Neuronal stem cell (in vitro differentiated cells): ENCODE measurements around the gene ULK4.

ENCODE experiments used
- DNase-seq: peaks from one replicate; pipeline ENCODE4 v3.0.0-alpha.2; 2013; ENCODE audit warnings: low spot score
- H2AFZ ChIP-seq: one replicate; pipeline ENCODE4 v1.6.1; 2013; ENCODE audit warnings: mild to moderate bottlenecking, low read length, inconsistent platforms
- H2AK5ac ChIP-seq: 2 replicates; pipeline ENCODE4 v1.6.1; 2013; ENCODE audit warnings: low read depth, mild to moderate bottlenecking, inconsistent platforms, low read length, moderate library complexity, mixed read lengths
- H2BK120ac ChIP-seq: 2 replicates; pipeline ENCODE4 v1.6.1; 2013; ENCODE audit warnings: low read depth, mild to moderate bottlenecking, inconsistent platforms, low read length, moderate library complexity, mixed read lengths
- H2BK12ac ChIP-seq: one replicate; pipeline ENCODE4 v1.6.1; 2013; ENCODE audit warnings: low read length, inconsistent platforms
- H2BK15ac ChIP-seq: 2 replicates; pipeline ENCODE4 v1.6.1; 2013; ENCODE audit warnings: mild to moderate bottlenecking, low read length, inconsistent platforms, mixed read lengths
- H2BK5ac ChIP-seq: one replicate; pipeline ENCODE4 v1.6.1; 2013; ENCODE audit warnings: inconsistent platforms, mild to moderate bottlenecking, low read length, moderate library complexity
- H3K14ac ChIP-seq: one replicate; pipeline ENCODE4 v1.6.1; 2013; ENCODE audit warnings: low read length, inconsistent platforms
- H3K18ac ChIP-seq: 2 replicates; pipeline ENCODE4 v1.6.1; 2013; ENCODE audit warnings: low read length, inconsistent platforms
- H3K23ac ChIP-seq: 2 replicates; pipeline ENCODE4 v1.6.1; 2013; ENCODE audit warnings: low read depth, mild to moderate bottlenecking, mixed read lengths, low read length, inconsistent platforms; ENCODE audit not compliant: poor library complexity
- H3K27ac ChIP-seq: replicated peaks from 3 replicates; pipeline ENCODE4 v1.5.1; 2013; ENCODE audit warnings: low read length, inconsistent platforms
- H3K27me3 ChIP-seq, 3 experiments: 2 replicates each; pipeline ENCODE4 v1.6.1; 2013; ENCODE audit warnings: low read length in 3 of 3, mild to moderate bottlenecking in 2 of 3, inconsistent platforms in 1 of 3, low read depth in 1 of 3, mixed read lengths in 1 of 3, moderate library complexity in 1 of 3; ENCODE audit not compliant: control insufficient read depth in 3 of 3, insufficient read depth in 3 of 3
- H3K36me3 ChIP-seq, 2 donors: replicated peaks in 1 of 2; 2 replicates each; pipeline ENCODE4 v1.6.1; 2013; ENCODE audit warnings: low read length in 2 of 2; ENCODE audit not compliant: control insufficient read depth in 2 of 2, insufficient read depth in 2 of 2
- H3K4ac ChIP-seq: 2 replicates; pipeline ENCODE4 v1.6.1; 2013; ENCODE audit warnings: inconsistent platforms, mild to moderate bottlenecking, low read length, moderate library complexity
- H3K4me1 ChIP-seq, 2 donors: 1 replicate in 1 of 2; 2 replicates in 1 of 2; pipeline ENCODE4 v1.6.1; 2013; ENCODE audit warnings: low read length in 2 of 2, low read depth in 1 of 2; ENCODE audit not compliant: control insufficient read depth in 2 of 2, insufficient read depth in 1 of 2
- H3K4me2 ChIP-seq: one replicate; pipeline ENCODE4 v1.6.1; 2013; ENCODE audit warnings: mild to moderate bottlenecking, low read length, inconsistent platforms; ENCODE audit not compliant: insufficient read depth, poor library complexity, severe bottlenecking
- H3K4me3 ChIP-seq, 2 donors: 2 replicates each; pipeline ENCODE4 v1.5.1; 2013; ENCODE audit warnings: low read length in 2 of 2, mild to moderate bottlenecking in 2 of 2, inconsistent platforms in 1 of 2, moderate library complexity in 1 of 2
- H3K79me1 ChIP-seq: one replicate; pipeline ENCODE4 v1.6.1; 2013; ENCODE audit warnings: low read depth, mild to moderate bottlenecking, inconsistent platforms, low read length, moderate library complexity
- H3K9ac ChIP-seq: one replicate; pipeline ENCODE4 v1.6.1; 2013; ENCODE audit warnings: mild to moderate bottlenecking, low read depth, low read length, inconsistent platforms; ENCODE audit not compliant: poor library complexity
- H3K9me3 ChIP-seq, 2 donors: replicated peaks in 1 of 2; 2 replicates each; pipeline versions ENCODE3 to v1.6.1; 2013; ENCODE audit warnings: low read length in 2 of 2, mild to moderate bottlenecking in 2 of 2, inconsistent platforms in 1 of 2, low read depth in 1 of 2, mixed read lengths in 1 of 2, moderate library complexity in 1 of 2; ENCODE audit not compliant: control insufficient read depth in 2 of 2, insufficient read depth in 1 of 2
- H4K8ac ChIP-seq: one replicate; pipeline ENCODE4 v1.6.1; 2013; ENCODE audit warnings: low read depth, mild to moderate bottlenecking, inconsistent platforms, low read length, moderate library complexity
- H4K91ac ChIP-seq: one replicate; pipeline ENCODE4 v1.6.1; 2013; ENCODE audit warnings: low read length, low read depth, mild to moderate bottlenecking, inconsistent platforms; ENCODE audit not compliant: poor library complexity
- WGBS, 2 donors: extraction: QIAGEN DNeasy Blood & Tissue Kit; methylation state at CpG; one replicate each; pipeline ENCODE4 v1.1.7; 2013; ENCODE audit warnings: missing lambda C conversion rate in 2 of 2, mixed read lengths in 1 of 2; ENCODE audit not compliant: insufficient read length in 2 of 2, insufficient replicate concordance in 1 of 2; ENCODE audit errors: extremely low coverage in 2 of 2; 5-methylcytosine and 5-hydroxymethylcytosine counted together

ULK4 gene

GRCh38 chr3:41521010-41521655, 440.8 kb downstream of the ULK4 start:
- Histone ChIP-seq H3K4ac (no peak overlapping the region), H2BK15ac (no peak overlapping the region), H3K23ac (no peak overlapping the region), H3K9ac (no peak overlapping the region), H3K27ac (no peak overlapping the region), H3K79me1 (no peaks in the 10 kb centered on the region), H3K36me3 (no peaks in the 10 kb centered on the region), H3K14ac (no peak overlapping the region), H2AK5ac (no peak overlapping the region), H4K8ac (no peak overlapping the region), H2BK12ac (no peak overlapping the region), H2BK5ac (no peak overlapping the region), H3K27me3 (no peaks in the 10 kb centered on the region), H4K91ac (no peak overlapping the region), H2BK120ac (no peak overlapping the region), H2AFZ (no peak overlapping the region), H3K18ac (no peak overlapping the region), H3K4me2 (no peak overlapping the region), H3K4me1 (peaks cover 2 to 6% of the 10 kb centered on the region in 2 donors), H3K4me3 (no peak overlapping the region), H3K9me3 (no peaks in the 10 kb centered on the region)
- no peak for DNase-seq
- WGBS, 2 donors: no CpG with 5 or more reads among the region's 1 CpG

- H3K14ac ChIP-seq: no peak overlapping the region
- no peaks in the 10 kb centered on the region for H3K4me1 ChIP-seq
- WGBS, 2 donors: no CpG with 5 or more reads among the region's 2 CpGs
- no peak overlapping the region for H4K91ac ChIP-seq
- H2BK5ac ChIP-seq: no peak overlapping the region
- H3K36me3 ChIP-seq: no peaks in the 10 kb centered on the region
- H2AFZ ChIP-seq: no peak overlapping the region
- H3K4me3 ChIP-seq: no peak overlapping the region
- H3K4ac ChIP-seq: no peak overlapping the region
- H3K4me2 ChIP-seq: no peak overlapping the region
- no peaks in the 10 kb centered on the region for H3K79me1 ChIP-seq
- H2BK120ac ChIP-seq: no peak overlapping the region
- no peaks in the 10 kb centered on the region for H3K9me3 ChIP-seq
- DNase-seq: no peak
- H3K27me3 ChIP-seq: no peaks in the 10 kb centered on the region
- H3K18ac ChIP-seq: no peak overlapping the region
- no peak overlapping the region for H4K8ac ChIP-seq
- H3K27ac ChIP-seq: no peak overlapping the region
- H2BK15ac ChIP-seq: no peak overlapping the region
- no peak overlapping the region for H2AK5ac ChIP-seq
- no peak overlapping the region for H3K9ac ChIP-seq
- no peak overlapping the region for H3K23ac ChIP-seq
- H2BK12ac ChIP-seq: no peak overlapping the region
Measured at GRCh38 chr3:41519746-41520145, 442.2 kb downstream of the ULK4 start.

DNA sequence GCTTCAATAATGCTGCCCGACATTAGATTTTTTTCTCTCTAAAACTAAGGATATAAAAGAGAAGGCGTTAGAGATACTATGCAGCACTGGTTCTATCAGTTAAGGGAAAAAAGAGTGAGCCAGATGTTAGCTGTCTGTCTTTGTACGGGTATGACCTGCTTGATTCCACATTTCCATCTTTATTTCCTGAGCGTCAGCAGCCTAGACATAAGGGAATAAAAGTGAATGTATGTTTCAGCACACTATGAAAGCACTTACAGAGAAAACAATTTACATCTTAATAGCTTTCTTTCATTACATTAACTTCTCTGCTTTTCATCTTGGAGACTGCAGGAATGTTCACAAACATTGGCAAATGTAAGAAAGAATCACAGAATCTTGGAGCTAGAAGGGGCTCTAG, 443.3 kb downstream of the ULK4 start:
- H3K9ac ChIP-seq: no peak overlapping the region
- no peak overlapping the region for H3K4me2 ChIP-seq
- no peaks in the 10 kb centered on the region for H3K36me3 ChIP-seq
- no peak overlapping the region for H4K91ac ChIP-seq
- no peak overlapping the region for H2AFZ ChIP-seq
- H2BK5ac ChIP-seq: no peak overlapping the region
- no peak overlapping the region for H2AK5ac ChIP-seq
- no peak overlapping the region for H3K4ac ChIP-seq
- H3K14ac ChIP-seq: no peak overlapping the region
- H4K8ac ChIP-seq: no peak overlapping the region
- no peak overlapping the region for H3K4me3 ChIP-seq
- no peaks in the 10 kb centered on the region for H3K27me3 ChIP-seq
- no peak overlapping the region for H3K18ac ChIP-seq
- H2BK15ac ChIP-seq: no peak overlapping the region
- no peak for DNase-seq
- H3K4me1 ChIP-seq: no peaks in the 10 kb centered on the region
- H3K79me1 ChIP-seq: no peaks in the 10 kb centered on the region
- H2BK120ac ChIP-seq: no peak overlapping the region
- no peaks in the 10 kb centered on the region for H3K9me3 ChIP-seq
- WGBS, 2 donors: no CpG with 5 or more reads among the region's 4 CpGs
- no peak overlapping the region for H3K23ac ChIP-seq
- no peak overlapping the region for H3K27ac ChIP-seq
- no peak overlapping the region for H2BK12ac ChIP-seq

- Histone ChIP-seq H3K36me3 (no peaks in the 10 kb centered on the region), H3K27me3 (no peaks in the 10 kb centered on the region), H3K4me3 (no peak overlapping the region), H3K79me1 (no peaks in the 10 kb centered on the region), H2BK12ac (no peak overlapping the region), H3K18ac (no peak overlapping the region), H3K27ac (no peak overlapping the region), H2BK120ac (no peak overlapping the region), H3K9me3 (peaks cover 3 to 7% of the 10 kb centered on the region in 2 donors), H3K9ac (no peak overlapping the region), H2BK5ac (no peak overlapping the region), H2BK15ac (no peak overlapping the region), H4K8ac (no peak overlapping the region), H2AFZ (no peak overlapping the region), H3K4ac (no peak overlapping the region), H3K14ac (no peak overlapping the region), H4K91ac (no peak overlapping the region), H2AK5ac (no peak overlapping the region), H3K4me2 (no peak overlapping the region), H3K4me1 (no peaks in the 10 kb centered on the region), H3K23ac (no peak overlapping the region)
- no CpG with 5 or more reads among the region's 7 CpGs for WGBS, 2 donors
- DNase-seq: no peak
Measured at GRCh38 chr3:41508063-41508696, 453.7 kb downstream of the ULK4 start.
